ENCODE measurements around the gene ZNRF2. TPM values are rescaled to one million over a fixed set of nuclear protein-coding genes. Genes with fewer than 3 reads are reported as not detected.

Gene ZNRF2
- total RNA-seq, 1 experiment from 2014 or later, result 24.7 TPM

DNA sequence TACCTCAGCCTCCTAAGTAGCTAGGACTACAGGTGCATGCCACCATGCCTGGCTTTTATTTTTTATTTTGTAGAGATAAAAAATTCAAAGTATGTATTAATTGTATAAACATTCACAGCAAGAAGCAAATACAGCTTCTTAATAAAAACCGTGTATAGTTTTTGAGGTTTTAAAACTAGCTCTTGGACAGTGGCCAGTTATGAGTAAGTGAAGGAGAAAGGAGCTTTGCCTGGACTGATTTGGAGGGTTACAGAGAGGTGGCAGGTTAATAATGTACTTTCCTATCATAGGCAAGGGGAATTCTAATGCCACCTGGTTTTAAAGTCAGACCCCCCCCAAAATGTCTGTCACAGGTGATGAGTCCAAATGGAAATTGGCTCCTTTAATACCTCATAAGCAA is 43.4 kb downstream of the ZNRF2 start:
- H3K9me3 ChIP-seq (ENCODE audit: insufficient read depth, low read depth), result no peaks in the 10 kb centered on the region
- H3K4me1 ChIP-seq (replicated peaks; ENCODE audit: insufficient read depth), result peaks cover 13% of the 10 kb centered on the region
- no peaks in the 10 kb centered on the region for H3K9me2 ChIP-seq (ENCODE audit: insufficient read depth)
- intact Hi-C loops (cut with micrococcal nuclease; ENCODE audit: unreplicated experiment), result no loop called here
- no TSS peak for BruUV-seq (replicated peaks)
- DNase-seq, result no peak
- H4K20me1 ChIP-seq (ENCODE audit: insufficient read depth), result no peaks in the 10 kb centered on the region
- H2AFZ ChIP-seq, result no peak overlapping the region
- ChIA-PET POLR2A (ENCODE audit: unreplicated experiment) (interaction anchor here (0.6 to 0.9 kb wide), 2 partner anchors 352 to 453 kb away, joined by 5 read pairs; no protein-coding TSS in a partner anchor), CTCF (no interaction called here)
- H3K27me3 ChIP-seq (ENCODE audit: insufficient read depth, low read depth), result no peaks in the 10 kb centered on the region
- H3F3A ChIP-seq (ENCODE audit: insufficient read depth, low read depth), result no peaks in the 10 kb centered on the region; the same call in 1 of the 2 replicates
- no peaks in the 10 kb centered on the region for H3K36me3 ChIP-seq (ENCODE audit: low read depth)
- TF ChIP-seq, protein P1, sequence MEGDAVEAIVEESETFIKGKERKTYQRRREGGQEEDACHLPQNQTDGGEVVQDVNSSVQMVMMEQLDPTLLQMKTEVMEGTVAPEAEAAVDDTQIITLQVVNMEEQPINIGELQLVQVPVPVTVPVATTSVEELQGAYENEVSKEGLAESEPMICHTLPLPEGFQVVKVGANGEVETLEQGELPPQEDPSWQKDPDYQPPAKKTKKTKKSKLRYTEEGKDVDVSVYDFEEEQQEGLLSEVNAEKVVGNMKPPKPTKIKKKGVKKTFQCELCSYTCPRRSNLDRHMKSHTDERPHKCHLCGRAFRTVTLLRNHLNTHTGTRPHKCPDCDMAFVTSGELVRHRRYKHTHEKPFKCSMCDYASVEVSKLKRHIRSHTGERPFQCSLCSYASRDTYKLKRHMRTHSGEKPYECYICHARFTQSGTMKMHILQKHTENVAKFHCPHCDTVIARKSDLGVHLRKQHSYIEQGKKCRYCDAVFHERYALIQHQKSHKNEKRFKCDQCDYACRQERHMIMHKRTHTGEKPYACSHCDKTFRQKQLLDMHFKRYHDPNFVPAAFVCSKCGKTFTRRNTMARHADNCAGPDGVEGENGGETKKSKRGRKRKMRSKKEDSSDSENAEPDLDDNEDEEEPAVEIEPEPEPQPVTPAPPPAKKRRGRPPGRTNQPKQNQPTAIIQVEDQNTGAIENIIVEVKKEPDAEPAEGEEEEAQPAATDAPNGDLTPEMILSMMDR (conservative IDR thresholded peaks at IDR 0.05), result no peak
- no peak for TF ChIP-seq EZH2 (IDR thresholded peaks at IDR 0.05; ENCODE audit: low read depth)
- H3K4me3 ChIP-seq, result no peak overlapping the region
- H3K27ac ChIP-seq, result no peak overlapping the region
- no peak overlapping the region for H3K4me2 ChIP-seq
- peaks cover 30% of the 10 kb centered on the region for H3K79me2 ChIP-seq (ENCODE audit: low read depth)

DNA sequence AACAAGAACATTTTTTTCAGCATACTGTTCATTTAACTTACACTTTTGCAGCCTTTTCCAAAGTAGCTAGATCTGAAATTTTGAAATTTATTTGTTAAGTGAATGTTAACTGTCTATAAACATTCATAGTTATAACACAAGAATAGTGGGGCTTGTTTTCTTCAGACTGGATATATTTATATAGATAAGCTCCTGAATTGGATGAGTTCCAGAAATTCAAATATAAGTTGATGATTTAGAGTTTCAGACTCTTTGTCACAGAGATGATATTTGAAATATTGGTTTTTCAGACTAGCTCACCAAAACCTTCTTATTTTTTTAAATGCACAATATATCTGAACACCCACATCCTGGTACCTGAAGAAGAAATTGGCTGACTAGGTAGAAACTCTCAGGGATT is 44.0 kb downstream of the ZNRF2 start:
- H3K4me1 ChIP-seq (replicated peaks; ENCODE audit: insufficient read depth), result peaks cover 7% of the 10 kb centered on the region; the same call in 1 of the 2 replicates
- TF ChIP-seq, protein P1 (conservative IDR thresholded peaks at IDR 0.05), result no peak
- TF ChIP-seq EZH2 (IDR thresholded peaks at IDR 0.05; ENCODE audit: low read depth), result no peak
- POLR2A ChIA-PET (ENCODE audit: unreplicated experiment), result no interaction called here
- BruUV-seq (replicated peaks), result no TSS peak
- no peak overlapping the region for H3K4me2 ChIP-seq
- no peaks in the 10 kb centered on the region for H3K9me3 ChIP-seq (ENCODE audit: insufficient read depth, low read depth)
- intact Hi-C loops (cut with micrococcal nuclease; ENCODE audit: unreplicated experiment), result no loop called here
- H2AFZ ChIP-seq, result no peak overlapping the region
- no peaks in the 10 kb centered on the region for H3K27me3 ChIP-seq (ENCODE audit: insufficient read depth, low read depth)
- H3K79me2 ChIP-seq (ENCODE audit: low read depth), result peaks cover 35% of the 10 kb centered on the region
- H3K9me2 ChIP-seq (ENCODE audit: insufficient read depth), result no peaks in the 10 kb centered on the region
- H3K36me3 ChIP-seq (ENCODE audit: low read depth), result no peaks in the 10 kb centered on the region
- CTCF ChIA-PET, result no interaction called here
- H3K4me3 ChIP-seq, result no peak overlapping the region
- no peak overlapping the region for H3K27ac ChIP-seq
- no peaks in the 10 kb centered on the region for H3F3A ChIP-seq (ENCODE audit: insufficient read depth, low read depth)
- no peaks in the 10 kb centered on the region for H4K20me1 ChIP-seq (ENCODE audit: insufficient read depth)
- DNase-seq, result no peak

DNA sequence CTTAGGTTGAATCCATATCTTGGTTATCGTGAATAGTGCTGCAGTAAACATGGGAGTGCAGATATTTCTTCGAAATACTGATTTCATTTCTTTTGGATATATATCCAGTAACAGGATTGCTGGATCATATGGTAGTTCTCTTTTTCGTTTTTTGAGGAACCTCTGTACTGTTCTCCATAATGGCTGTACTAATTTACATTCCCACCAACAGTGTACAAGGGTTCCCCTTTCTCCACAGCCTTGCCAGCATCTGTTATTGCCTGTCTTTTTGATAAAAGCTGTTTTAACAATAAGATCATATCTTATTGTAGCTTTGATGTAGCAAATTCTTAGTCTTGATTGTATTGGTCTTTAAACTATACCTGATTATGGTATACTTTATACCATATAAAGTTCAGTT is 45.3 kb downstream of the ZNRF2 start:
- BruUV-seq (replicated peaks), result no TSS peak
- CTCF ChIA-PET, result no interaction called here
- H3K27me3 ChIP-seq (ENCODE audit: insufficient read depth, low read depth), result no peaks in the 10 kb centered on the region
- DNase-seq, result no peak
- H3K4me3 ChIP-seq, result no peak overlapping the region
- H3K4me1 ChIP-seq (replicated peaks; ENCODE audit: insufficient read depth), result 0 out of 2 replicates have a peak, but pooled peaks cover 3% of the 10 kb centered on the region
- H3K9me2 ChIP-seq (ENCODE audit: insufficient read depth), result no peaks in the 10 kb centered on the region
- no peak overlapping the region for H3K4me2 ChIP-seq
- H3F3A ChIP-seq (ENCODE audit: insufficient read depth, low read depth), result no peaks in the 10 kb centered on the region
- H3K36me3 ChIP-seq (ENCODE audit: low read depth), result no peaks in the 10 kb centered on the region
- intact Hi-C loops (cut with micrococcal nuclease; ENCODE audit: unreplicated experiment), result no loop called here
- POLR2A ChIA-PET (ENCODE audit: unreplicated experiment), result no interaction called here
- H3K27ac ChIP-seq, result no peak overlapping the region
- no peak overlapping the region for H2AFZ ChIP-seq
- TF ChIP-seq, protein P1 (conservative IDR thresholded peaks at IDR 0.05), result no peak
- TF ChIP-seq EZH2 (IDR thresholded peaks at IDR 0.05; ENCODE audit: low read depth), result no peak
- H3K79me2 ChIP-seq (ENCODE audit: low read depth), result peaks cover 41% of the 10 kb centered on the region
- no peaks in the 10 kb centered on the region for H3K9me3 ChIP-seq (ENCODE audit: insufficient read depth, low read depth)
- H4K20me1 ChIP-seq (ENCODE audit: insufficient read depth), result no peaks in the 10 kb centered on the region

Measured in PC-9 (cell line).